Stomach (tissue), 4 donors: ENCODE data around the gene EDC3.
"Not testable (repeated sequence)": the region's sequence is repeated elsewhere in the genome, so short reads cannot be mapped to it uniquely, and the experiment has no call there.

Experiments used
- EP300 ChIP-seq: sonication (generic); formaldehyde crosslinking; IDR thresholded peaks from one replicate; pipeline ENCODE4 v1.6.1; 2017; ENCODE audit warnings: antibody characterized with exemption
- POLR2A ChIP-seq, 4 donors: fragments of 450-650 bp; IDR thresholded peaks; one replicate each; pipeline ENCODE4 v1.6.1; 2016; ENCODE audit warnings: antibody characterized with exemption in 4 of 4, control low read depth in 2 of 4, mild to moderate bottlenecking in 1 of 4, moderate library complexity in 1 of 4
- POLR2AphosphoS5 ChIP-seq, 3 donors: sonication (generic); formaldehyde crosslinking; IDR thresholded peaks; one replicate each; pipeline ENCODE4 v1.6.1; 2016; ENCODE audit warnings: antibody characterized with exemption in 3 of 3
- TF ChIP-seq, protein P1 (sequence below), 7 experiments: fragments of 450-650 bp in 4 of 7; fragments of 200-600 bp in 3 of 7; sonication (generic) in 3 of 7; IDR thresholded peaks; one replicate each; pipeline ENCODE4 v1.5.1; 2016 to 2019; ENCODE audit warnings: antibody characterized with exemption in 7 of 7, control low read depth in 2 of 7, mild to moderate bottlenecking in 1 of 7

DNA sequence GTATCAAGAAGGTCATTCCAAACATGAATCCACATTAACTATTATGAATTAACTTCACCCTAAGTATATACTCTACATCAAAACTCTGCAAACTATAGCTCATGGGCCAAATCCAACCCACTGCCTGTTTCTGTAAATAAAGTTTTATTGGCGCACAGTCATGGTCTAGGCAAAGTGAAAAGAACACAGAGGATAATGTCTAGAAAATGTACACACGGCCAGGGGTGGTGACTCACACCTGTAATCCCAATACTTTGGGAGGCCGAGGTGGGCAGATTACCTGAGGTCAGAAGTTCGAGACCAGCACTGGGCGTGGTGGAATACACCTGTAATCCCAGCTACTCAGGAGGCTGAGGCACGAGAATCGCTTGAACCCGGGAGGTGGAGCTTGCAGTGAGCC is 34.5 kb downstream of the EDC3 start:
- TF ChIP-seq, protein P1, sequence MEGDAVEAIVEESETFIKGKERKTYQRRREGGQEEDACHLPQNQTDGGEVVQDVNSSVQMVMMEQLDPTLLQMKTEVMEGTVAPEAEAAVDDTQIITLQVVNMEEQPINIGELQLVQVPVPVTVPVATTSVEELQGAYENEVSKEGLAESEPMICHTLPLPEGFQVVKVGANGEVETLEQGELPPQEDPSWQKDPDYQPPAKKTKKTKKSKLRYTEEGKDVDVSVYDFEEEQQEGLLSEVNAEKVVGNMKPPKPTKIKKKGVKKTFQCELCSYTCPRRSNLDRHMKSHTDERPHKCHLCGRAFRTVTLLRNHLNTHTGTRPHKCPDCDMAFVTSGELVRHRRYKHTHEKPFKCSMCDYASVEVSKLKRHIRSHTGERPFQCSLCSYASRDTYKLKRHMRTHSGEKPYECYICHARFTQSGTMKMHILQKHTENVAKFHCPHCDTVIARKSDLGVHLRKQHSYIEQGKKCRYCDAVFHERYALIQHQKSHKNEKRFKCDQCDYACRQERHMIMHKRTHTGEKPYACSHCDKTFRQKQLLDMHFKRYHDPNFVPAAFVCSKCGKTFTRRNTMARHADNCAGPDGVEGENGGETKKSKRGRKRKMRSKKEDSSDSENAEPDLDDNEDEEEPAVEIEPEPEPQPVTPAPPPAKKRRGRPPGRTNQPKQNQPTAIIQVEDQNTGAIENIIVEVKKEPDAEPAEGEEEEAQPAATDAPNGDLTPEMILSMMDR (IDR thresholded peaks at IDR 0.05) = not testable (repeated sequence)
- not testable (repeated sequence) for TF ChIP-seq POLR2A (IDR thresholded peaks at IDR 0.05); POLR2AphosphoS5 (IDR thresholded peaks at IDR 0.05); EP300
